A549 treated with CpdA at 1 μM for 4 hours (cell line): ENCODE measurements around the gene PPID. TPM values are rescaled to one million over a fixed set of nuclear protein-coding genes. Genes with fewer than 3 reads are reported as not detected.

Experiments used
- total RNA-seq: library from RNA; stranded (reverse); fragments of 200-300 nt; extraction: Qiagen RNA extraction; gene quantifications from 5 replicates; pipeline ENCODE4 v1.2.3, GENCODE V29; 2022; ENCODE audit warnings: low read depth

The PPID gene
- total RNA-seq = 37.5 to 41.1 TPM (median 38.8 TPM) in 5 replicates

GRCh38 chr4:158722917-158723793 lies at the start of gene PPID:
PPID (minus strand) TSS chr4:158723396; CDS start chr4:158723288, 108 bp downstream.

DNA sequence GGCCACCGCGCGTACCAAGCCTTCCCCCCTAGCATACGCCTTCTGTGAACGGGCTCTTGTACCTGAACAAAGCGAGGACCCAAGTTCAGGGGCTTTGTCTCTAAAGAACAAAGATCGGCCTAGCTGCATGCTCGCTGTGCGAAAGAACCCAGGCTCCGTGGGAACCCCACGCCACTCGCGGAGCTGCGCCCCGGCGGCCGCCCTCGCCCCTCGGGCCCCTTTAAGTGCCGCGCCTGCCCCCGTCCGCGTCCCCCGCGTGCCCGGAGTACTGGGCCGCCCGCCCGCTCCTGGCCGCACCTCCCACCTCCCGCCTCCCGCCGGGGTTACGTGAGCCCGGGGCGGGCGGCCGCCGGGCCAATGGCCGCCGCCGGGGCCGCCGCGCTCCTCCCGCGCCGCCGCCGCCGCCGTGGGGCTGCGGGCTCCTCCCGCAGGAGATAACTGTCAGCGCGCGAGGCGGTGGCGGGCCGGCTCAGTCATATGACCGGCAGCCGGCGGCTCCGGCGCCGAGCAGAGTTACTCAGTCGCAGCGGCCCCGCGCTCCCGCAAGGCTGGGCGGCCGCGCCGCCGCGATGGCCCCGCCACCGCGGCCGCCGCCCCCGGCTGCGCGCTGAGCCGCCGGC lies 45.5 kb upstream of the PPID start, which contains the start of gene FNIP2:
FNIP2 (plus strand) TSS at position 472 of the 620 bp plus-strand sequence. CDS start 187 bp downstream, outside the sequence.

DNA sequence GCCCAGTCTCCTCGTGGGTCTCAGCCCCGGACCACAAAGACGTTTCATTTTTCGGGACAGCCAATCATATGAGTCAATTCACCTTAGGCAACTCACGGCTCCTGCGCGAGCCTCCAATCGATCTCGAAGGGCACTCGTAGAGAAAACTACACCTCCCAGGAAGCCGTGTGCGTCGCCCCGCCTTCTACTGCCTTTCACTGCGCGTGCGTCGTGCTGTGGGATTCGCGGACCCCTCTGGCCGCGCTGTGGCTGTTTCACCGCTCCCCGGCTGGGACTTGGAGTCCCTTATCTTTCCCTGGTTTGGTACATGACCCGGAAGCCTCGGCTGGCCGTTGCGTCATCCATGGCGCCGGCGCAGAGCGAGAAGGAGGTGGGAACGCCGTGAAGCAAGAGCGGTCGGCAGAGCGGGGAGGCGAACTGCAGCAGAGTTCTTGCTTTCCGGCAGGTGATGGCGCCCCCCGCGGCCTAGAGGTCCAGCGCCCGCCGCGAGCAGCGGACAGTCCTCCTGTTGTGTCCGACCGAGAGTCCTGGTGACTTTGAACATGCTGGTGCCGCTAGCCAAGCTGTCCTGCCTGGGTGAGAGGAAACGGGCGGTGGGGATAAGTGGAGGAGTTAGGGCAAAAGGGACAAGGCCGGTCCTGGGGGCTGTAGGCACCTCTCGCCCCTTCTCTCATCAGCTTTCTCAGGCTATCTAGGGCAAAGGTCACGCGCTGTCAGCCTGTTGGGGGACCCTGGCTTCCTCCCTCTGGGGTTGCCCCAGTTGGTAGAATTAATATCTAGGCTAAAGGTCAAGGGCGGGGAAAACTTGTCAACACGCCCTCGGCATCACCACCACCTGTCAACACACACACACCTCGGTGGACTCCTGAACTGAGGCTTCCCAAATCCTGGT lies 51.0 kb downstream of the PPID start, which contains the start of gene ETFDH:
ETFDH (plus strand) TSS at position 382 of the 892 bp plus-strand sequence; CDS start at position 543, 161 bp downstream.

DNA sequence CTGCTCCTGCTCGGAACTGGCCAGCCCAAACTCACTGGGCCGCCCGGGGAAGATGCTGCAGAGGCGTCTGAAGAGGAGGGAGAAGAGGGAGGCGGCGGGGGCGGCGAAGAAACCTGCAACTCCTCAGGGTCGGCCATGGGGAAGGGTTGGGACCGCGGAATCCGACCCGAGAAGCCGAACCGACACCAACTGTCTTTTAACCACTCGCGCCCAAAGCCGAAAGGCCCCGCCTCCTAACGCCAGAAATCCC lies 51.6 kb downstream of the PPID start, which contains the start of gene C4orf46:
C4orf46 (minus strand) TSS at position 223 of the 250 bp plus-strand sequence; CDS start at position 137, 86 bp downstream.

Other genes with a start within 250 kb of the PPID start
- not detected in 5 replicates for gene RXFP1, start 201.5 kb downstream of the PPID start, total RNA-seq
- 6.7 to 10.6 TPM (median 7.5 TPM) in 5 replicates for gene C4orf46, start 51.5 kb downstream of the PPID start, total RNA-seq
- 3.8 to 5.4 TPM (median 5.3 TPM) in 5 replicates for gene ETFDH, start 51.1 kb downstream of the PPID start, total RNA-seq
- 2.8 to 5.1 TPM (median 4.4 TPM) in 5 replicates for gene FNIP2, start 45.6 kb upstream of the PPID start, total RNA-seq